HEK293 (cell line): ENCODE data around the gene PRND.

Experiments used
- CTCF ChIA-PET: fragments of 350-600 bp; formaldehyde crosslinking; extraction: SDS; loops from one replicate; lab custom pipeline; 2021; ENCODE audit warnings: antibody characterized with exemption; lab: Yijun Ruan, JAX
- POLR2A ChIA-PET: fragments of 300-600 bp; formaldehyde crosslinking; extraction: SDS; loops from one replicate; lab custom pipeline; 2020; ENCODE audit warnings: antibody characterized with exemption, inconsistent platforms; lab: Yijun Ruan, JAX
- H3K27ac ChIP-seq: fragments of 200-500 bp; sonication (Bioruptor generic); 2 replicates; pipeline ENCODE4 v1.5.1; 2014; ENCODE audit warnings: low read depth, low read length, control low read depth, inconsistent platforms; ENCODE audit errors: extremely low read depth
- H3K36me3 ChIP-seq, 2 experiments: fragments of 200-500 bp in 1 of 2; sonication (Bioruptor generic) in 1 of 2; 1 replicate in 1 of 2; 2 replicates in 1 of 2; pipeline ENCODE4 v1.5.1; 2014 to 2017; ENCODE audit warnings: inconsistent platforms in 2 of 2, low read length in 2 of 2; ENCODE audit not compliant: control insufficient read depth in 2 of 2, insufficient read depth in 1 of 2
- H3K4me1 ChIP-seq: fragments of 200-500 bp; sonication (Bioruptor generic); 2 replicates; pipeline ENCODE4 v1.5.1; 2014; ENCODE audit warnings: mild to moderate bottlenecking, low read length, inconsistent platforms; ENCODE audit not compliant: control insufficient read depth, insufficient read depth
- H3K4me3 ChIP-seq: 2 replicates; pipeline ENCODE4 v1.5.1; 2011; ENCODE audit warnings: low read depth, mild to moderate bottlenecking, control low read depth, low read length, moderate library complexity
- H3K9me3 ChIP-seq: fragments of 200-500 bp; sonication (Bioruptor generic); 2 replicates; pipeline ENCODE4 v1.5.1; 2014; ENCODE audit warnings: low read depth, low read length, inconsistent platforms; ENCODE audit not compliant: control insufficient read depth, insufficient read depth
- GFI1B ChIP-seq: fragments of 450-650 bp; formaldehyde crosslinking; IDR thresholded peaks from 2 replicates; pipeline ENCODE4 v1.5.1; 2016; ENCODE audit warnings: missing biosample characterization, missing genetic modification characterization
- MYNN ChIP-seq: fragments of 450-650 bp; formaldehyde crosslinking; IDR thresholded peaks from 2 replicates; pipeline ENCODE4 v1.5.1; 2016; ENCODE audit warnings: missing biosample characterization, missing genetic modification characterization, borderline replicate concordance
- OSR2 ChIP-seq: fragments of 450-650 bp; formaldehyde crosslinking; IDR thresholded peaks from 2 replicates; pipeline ENCODE4 v1.5.1; 2016; ENCODE audit warnings: missing biosample characterization, missing genetic modification characterization
- PRDM10 ChIP-seq: fragments of 450-650 bp; formaldehyde crosslinking; IDR thresholded peaks from 2 replicates; pipeline ENCODE4 v1.5.1; 2016; ENCODE audit warnings: missing biosample characterization, missing genetic modification characterization
- ZBTB11 ChIP-seq: fragments of 450-650 bp; formaldehyde crosslinking; conservative IDR thresholded peaks from 2 replicates; pipeline ENCODE4 v1.5.1; 2016; ENCODE audit warnings: low read depth, missing biosample characterization, missing genetic modification characterization
- ZBTB20 ChIP-seq: fragments of 450-650 bp; formaldehyde crosslinking; IDR thresholded peaks from 2 replicates; pipeline ENCODE4 v1.5.1; 2016; ENCODE audit warnings: missing biosample characterization, missing genetic modification characterization
- ZNF2 ChIP-seq: fragments of 450-650 bp; formaldehyde crosslinking; IDR thresholded peaks from 2 replicates; pipeline ENCODE4 v1.5.1; 2016; ENCODE audit warnings: missing biosample characterization, missing genetic modification characterization
- ZNF239 ChIP-seq: fragments of 450-650 bp; formaldehyde crosslinking; IDR thresholded peaks from 2 replicates; pipeline ENCODE4 v1.5.1; 2016; ENCODE audit warnings: missing biosample characterization, missing genetic modification characterization
- ZNF292 ChIP-seq: fragments of 450-650 bp; formaldehyde crosslinking; IDR thresholded peaks from 2 replicates; pipeline ENCODE4 v1.5.1; 2016; ENCODE audit warnings: low read depth, missing biosample characterization, missing genetic modification characterization, borderline replicate concordance
- ZNF335 ChIP-seq: fragments of 450-650 bp; formaldehyde crosslinking; conservative IDR thresholded peaks from 2 replicates; pipeline ENCODE4 v1.5.1; 2016; ENCODE audit warnings: missing biosample characterization, missing genetic modification characterization
- ZNF362 ChIP-seq: fragments of 450-650 bp; formaldehyde crosslinking; IDR thresholded peaks from 2 replicates; pipeline ENCODE4 v1.5.1; 2016; ENCODE audit warnings: missing biosample characterization, missing genetic modification characterization
- ZNF37A ChIP-seq: fragments of 450-650 bp; IDR thresholded peaks from 2 replicates; pipeline ENCODE4 v1.5.1; 2018; ENCODE audit warnings: missing biosample characterization, missing genetic modification characterization
- ZNF404 ChIP-seq: fragments of 450-650 bp; formaldehyde crosslinking; IDR thresholded peaks from 2 replicates; pipeline ENCODE4 v1.5.1; 2017; ENCODE audit warnings: missing biosample characterization, missing genetic modification characterization
- ZNF473 ChIP-seq: fragments of 450-650 bp; formaldehyde crosslinking; IDR thresholded peaks from 2 replicates; pipeline ENCODE4 v1.5.1; 2017; ENCODE audit warnings: missing biosample characterization, missing genetic modification characterization
- ZNF521 ChIP-seq: fragments of 450-650 bp; formaldehyde crosslinking; IDR thresholded peaks from 2 replicates; pipeline ENCODE4 v1.5.1; 2017; ENCODE audit warnings: missing biosample characterization, mild to moderate bottlenecking, missing genetic modification characterization
- TF ChIP-seq, protein P1 (sequence below): fragments of 450-650 bp; formaldehyde crosslinking; IDR thresholded peaks from 2 replicates; pipeline ENCODE4 v1.5.1; 2016; ENCODE audit warnings: missing biosample characterization, missing genetic modification characterization
- TF ChIP-seq, protein P2 (sequence below): fragments of 450-650 bp; formaldehyde crosslinking; IDR thresholded peaks from 2 replicates; pipeline ENCODE4 v1.5.1; 2016; ENCODE audit warnings: missing biosample characterization, missing genetic modification characterization

The PRND gene

DNA sequence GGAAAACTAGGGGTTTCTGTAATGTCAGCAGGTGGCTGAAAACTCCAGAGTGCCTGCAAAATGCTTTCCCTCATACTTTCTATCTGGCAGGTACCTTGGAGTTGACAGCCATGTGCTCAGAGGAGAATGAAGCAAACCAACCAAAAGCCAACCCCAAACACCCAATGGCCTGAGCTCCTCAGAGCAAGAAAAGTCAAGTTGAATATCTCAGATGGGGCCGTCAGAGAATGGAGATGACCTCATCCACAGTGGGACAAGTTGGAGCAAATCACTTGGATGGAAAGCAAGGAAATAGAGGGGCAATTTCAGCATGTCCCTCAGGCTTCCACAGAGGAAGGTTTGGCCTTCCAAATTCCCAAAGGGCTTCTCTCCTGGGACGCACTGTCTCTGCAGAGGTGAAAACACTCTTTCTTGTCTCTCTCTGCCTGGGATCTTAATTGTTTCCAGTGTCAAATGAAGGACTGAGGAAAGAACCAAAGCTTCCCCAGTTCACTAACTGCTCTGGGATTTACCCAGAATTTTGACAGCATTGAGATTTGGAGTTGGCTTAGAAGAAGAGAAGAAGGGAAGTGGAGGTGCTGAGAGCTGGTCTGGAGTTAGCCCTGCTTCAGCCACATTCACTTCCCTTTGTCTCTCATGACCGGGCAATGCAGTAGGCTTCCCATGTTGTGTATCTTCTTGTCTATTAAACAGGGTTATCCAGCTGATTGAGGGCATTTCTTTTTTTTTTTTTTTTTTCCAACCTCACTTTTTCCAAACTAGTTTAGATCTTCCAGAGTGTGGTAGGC is 42.2 kb downstream of the PRND start (continued):
- TF ChIP-seq PRDM10 (peak; percentile 65; the same call in 1 of the 2 replicates), ZNF335 (tag by site-specific recombination) (0 out of 2 replicates have a peak, but pooled peaks have one; percentile 26)

DNA sequence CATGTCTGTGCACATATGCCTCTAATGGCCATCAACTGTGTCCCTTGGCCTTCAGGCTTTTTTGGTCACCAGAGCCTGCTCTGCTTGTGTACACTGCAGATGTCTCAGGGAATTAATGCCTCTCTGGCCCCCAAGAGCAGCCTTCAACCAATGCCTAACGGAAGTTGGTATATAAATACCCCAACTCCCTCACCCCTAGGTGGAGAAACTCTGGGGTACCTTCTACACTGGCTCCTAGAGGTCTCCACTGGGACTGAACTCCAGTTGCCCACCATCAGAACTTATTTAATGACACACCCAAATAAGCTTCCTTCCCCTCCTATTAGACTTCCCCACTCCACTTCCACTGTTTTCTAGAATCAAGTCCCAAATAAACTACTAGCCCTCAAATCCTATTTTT is 43.1 kb downstream of the PRND start:
- TF ChIP-seq ZNF2 (tag by site-specific recombination), result no peak
- no peak for TF ChIP-seq ZNF239 (tag by site-specific recombination)
- peak; percentile 91 for TF ChIP-seq ZNF37A (tag by site-specific recombination)
- TF ChIP-seq OSR2 (tag by site-specific recombination), result no peak
- TF ChIP-seq, all 188 proteins: peak for 1
- Histone ChIP-seq H3K27ac (no peak overlapping the region), H3K4me3 (no peak overlapping the region), H3K36me3 (no peaks in the 10 kb centered on the region), H3K4me1 (no peaks in the 10 kb centered on the region), H3K9me3 (no peaks in the 10 kb centered on the region)
- POLR2A ChIA-PET, result no interaction called here
- CTCF ChIA-PET, result interaction anchor here (1.1 to 1.8 kb wide), 3 partner anchors 15 to 336 kb away, joined by 3 to 4 read pairs (median 3); no protein-coding TSS in a partner anchor

GRCh38 chr20:4765681-4766080 is 44.0 kb downstream of the PRND start:
- CTCF ChIA-PET, result interaction anchor here (1.4 kb wide), 1 partner anchor 14 kb away, joined by 3 read pairs; no protein-coding TSS in a partner anchor

More at GRCh38 chr20:4765681-4766080, 44.0 kb downstream of the PRND start:
- Histone ChIP-seq H3K4me1 (no peaks in the 10 kb centered on the region), H3K4me3 (no peak overlapping the region), H3K9me3 (no peaks in the 10 kb centered on the region), H3K27ac (no peak overlapping the region), H3K36me3 (no peaks in the 10 kb centered on the region)
- POLR2A ChIA-PET, result no interaction called here
- TF ChIP-seq ZNF292 (no peak), MYNN (no peak), ZNF404 (tag by site-specific recombination) (no peak), ZNF362 (tag by site-specific recombination) (no peak), ZBTB20 (tag by site-specific recombination) (no peak), ZBTB11 (tag by site-specific recombination) (no peak), ZNF521 (tag by site-specific recombination) (no peak), ZNF473 (tag by site-specific recombination) (no peak), GFI1B (tag by site-specific recombination) (no peak)
- TF ChIP-seq, protein P1, sequence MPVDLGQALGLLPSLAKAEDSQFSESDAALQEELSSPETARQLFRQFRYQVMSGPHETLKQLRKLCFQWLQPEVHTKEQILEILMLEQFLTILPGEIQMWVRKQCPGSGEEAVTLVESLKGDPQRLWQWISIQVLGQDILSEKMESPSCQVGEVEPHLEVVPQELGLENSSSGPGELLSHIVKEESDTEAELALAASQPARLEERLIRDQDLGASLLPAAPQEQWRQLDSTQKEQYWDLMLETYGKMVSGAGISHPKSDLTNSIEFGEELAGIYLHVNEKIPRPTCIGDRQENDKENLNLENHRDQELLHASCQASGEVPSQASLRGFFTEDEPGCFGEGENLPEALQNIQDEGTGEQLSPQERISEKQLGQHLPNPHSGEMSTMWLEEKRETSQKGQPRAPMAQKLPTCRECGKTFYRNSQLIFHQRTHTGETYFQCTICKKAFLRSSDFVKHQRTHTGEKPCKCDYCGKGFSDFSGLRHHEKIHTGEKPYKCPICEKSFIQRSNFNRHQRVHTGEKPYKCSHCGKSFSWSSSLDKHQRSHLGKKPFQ (tag by site-specific recombination), result no peak
- TF ChIP-seq, protein P2, sequence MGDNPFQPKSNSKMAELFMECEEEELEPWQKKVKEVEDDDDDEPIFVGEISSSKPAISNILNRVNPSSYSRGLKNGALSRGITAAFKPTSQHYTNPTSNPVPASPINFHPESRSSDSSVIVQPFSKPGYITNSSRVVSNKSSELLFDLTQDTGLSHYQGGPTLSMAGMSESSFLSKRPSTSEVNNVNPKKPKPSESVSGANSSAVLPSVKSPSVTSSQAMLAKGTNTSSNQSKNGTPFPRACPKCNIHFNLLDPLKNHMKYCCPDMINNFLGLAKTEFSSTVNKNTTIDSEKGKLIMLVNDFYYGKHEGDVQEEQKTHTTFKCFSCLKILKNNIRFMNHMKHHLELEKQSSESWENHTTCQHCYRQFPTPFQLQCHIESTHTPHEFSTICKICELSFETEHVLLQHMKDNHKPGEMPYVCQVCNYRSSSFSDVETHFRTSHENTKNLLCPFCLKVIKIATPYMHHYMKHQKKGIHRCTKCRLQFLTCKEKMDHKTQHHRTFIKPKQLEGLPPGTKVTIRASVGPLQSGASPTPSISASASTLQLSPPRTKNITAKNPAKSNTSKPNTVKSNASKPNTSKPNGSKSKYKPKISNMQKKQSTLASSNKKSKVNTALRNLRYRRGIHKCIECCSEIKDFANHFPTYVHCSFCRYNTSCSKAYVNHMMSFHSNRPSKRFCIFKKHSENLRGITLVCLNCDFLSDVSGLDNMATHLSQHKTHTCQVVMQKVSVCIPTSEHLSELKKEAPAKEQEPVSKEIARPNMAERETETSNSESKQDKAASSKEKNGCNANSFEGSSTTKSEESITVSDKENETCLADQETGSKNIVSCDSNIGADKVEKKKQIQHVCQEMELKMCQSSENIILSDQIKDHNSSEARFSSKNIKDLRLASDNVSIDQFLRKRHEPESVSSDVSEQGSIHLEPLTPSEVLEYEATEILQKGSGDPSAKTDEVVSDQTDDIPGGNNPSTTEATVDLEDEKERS (tag by site-specific recombination), result no peak
